Measurements from ENCODE around the gene ASPM.

Gene ASPM

GRCh38 chr1:197137322-197137721 is 9.1 kb downstream of the ASPM start:
- TF ChIP-seq, protein P1, sequence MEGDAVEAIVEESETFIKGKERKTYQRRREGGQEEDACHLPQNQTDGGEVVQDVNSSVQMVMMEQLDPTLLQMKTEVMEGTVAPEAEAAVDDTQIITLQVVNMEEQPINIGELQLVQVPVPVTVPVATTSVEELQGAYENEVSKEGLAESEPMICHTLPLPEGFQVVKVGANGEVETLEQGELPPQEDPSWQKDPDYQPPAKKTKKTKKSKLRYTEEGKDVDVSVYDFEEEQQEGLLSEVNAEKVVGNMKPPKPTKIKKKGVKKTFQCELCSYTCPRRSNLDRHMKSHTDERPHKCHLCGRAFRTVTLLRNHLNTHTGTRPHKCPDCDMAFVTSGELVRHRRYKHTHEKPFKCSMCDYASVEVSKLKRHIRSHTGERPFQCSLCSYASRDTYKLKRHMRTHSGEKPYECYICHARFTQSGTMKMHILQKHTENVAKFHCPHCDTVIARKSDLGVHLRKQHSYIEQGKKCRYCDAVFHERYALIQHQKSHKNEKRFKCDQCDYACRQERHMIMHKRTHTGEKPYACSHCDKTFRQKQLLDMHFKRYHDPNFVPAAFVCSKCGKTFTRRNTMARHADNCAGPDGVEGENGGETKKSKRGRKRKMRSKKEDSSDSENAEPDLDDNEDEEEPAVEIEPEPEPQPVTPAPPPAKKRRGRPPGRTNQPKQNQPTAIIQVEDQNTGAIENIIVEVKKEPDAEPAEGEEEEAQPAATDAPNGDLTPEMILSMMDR (conservative IDR thresholded peaks at IDR 0.05; ENCODE audit: low read depth) = no peak
- DNase-seq (ENCODE audit: low spot score) = no peak
- H3K27ac ChIP-seq = no peak overlapping the region
- ChIA-PET POLR2A (ENCODE audit: low non-redundant PET) (no interaction called here), CTCF (no interaction called here)

GRCh38 chr1:197130677-197131304 is 15.7 kb downstream of the ASPM start:
- POLR2A ChIA-PET (ENCODE audit: low non-redundant PET) = interaction anchor here (1.2 kb wide), 1 partner anchor 69 kb away, joined by 6 read pairs; no protein-coding TSS in a partner anchor

DNA sequence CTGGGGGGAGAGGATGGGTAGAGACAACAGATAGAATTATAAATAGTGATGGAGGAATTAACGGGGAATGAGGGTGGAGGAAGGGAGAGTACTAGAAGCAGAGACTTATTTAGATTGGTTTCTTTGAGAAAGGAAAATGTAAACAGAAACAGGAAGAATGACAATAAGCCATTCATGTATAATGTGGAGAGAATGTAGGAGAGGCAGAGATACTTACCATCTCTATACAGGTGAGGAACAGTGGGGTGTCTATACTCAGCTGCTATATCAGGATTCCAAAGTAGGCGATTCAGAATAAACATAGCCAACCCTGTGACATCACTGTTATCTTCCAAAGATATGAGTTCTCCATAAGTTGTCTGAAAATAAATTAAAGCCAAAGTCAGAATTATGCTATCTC is 16.8 kb downstream of the ASPM start:
- TF ChIP-seq, protein P1 (conservative IDR thresholded peaks at IDR 0.05; ENCODE audit: low read depth) = no peak
- POLR2A ChIA-PET (ENCODE audit: low non-redundant PET) = no interaction called here
- no peak overlapping the region for H3K27ac ChIP-seq
- no peak for DNase-seq (ENCODE audit: low spot score)
- CTCF ChIA-PET = interaction anchor here (0.6 kb wide), 1 partner anchor 786 kb away, joined by 4 read pairs; no protein-coding TSS in a partner anchor

More at GRCh38 chr1:197130677-197131304, 15.7 kb downstream of the ASPM start:
- peak; percentile 58 for DNase-seq (ENCODE audit: low spot score)
- TF ChIP-seq, protein P1 (conservative IDR thresholded peaks at IDR 0.05; ENCODE audit: low read depth) = no peak
- no peak overlapping the region for H3K27ac ChIP-seq
- CTCF ChIA-PET = interaction anchor here (0.6 to 1.0 kb wide), 4 partner anchors 9 to 204 kb away, joined by 3 to 6 read pairs (median 3); no protein-coding TSS in a partner anchor

DNA sequence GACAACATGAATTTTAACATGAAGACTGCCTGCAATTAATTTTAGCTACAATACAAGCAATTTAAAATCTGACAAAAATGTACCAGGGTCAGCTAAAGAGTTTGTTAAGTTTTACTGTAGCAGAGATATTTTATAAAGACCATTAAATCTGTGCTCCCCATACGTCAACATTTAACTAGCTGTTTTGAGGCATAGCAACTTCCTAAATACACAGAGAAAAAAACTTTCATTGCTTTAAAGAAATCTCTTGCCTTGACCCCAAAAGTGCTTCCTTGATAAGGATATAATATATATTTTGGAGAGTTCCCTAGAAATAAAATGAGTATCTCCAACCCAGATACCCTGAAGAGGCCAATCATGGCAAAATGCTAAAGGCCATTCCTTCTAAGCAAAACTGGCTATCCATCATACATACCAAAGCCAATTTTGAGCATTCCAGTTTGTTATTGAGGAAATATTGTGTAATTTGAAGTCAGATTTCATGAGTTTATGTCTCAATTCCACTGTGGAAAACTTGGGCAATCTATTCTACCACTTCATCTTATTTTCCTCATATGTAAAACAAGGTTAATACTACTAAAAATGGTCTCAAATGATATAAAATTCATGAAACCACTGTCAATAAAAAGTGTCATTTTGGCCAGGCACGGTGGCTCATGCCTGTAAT is 19.1 kb downstream of the ASPM start:
- TF ChIP-seq, protein P1 (conservative IDR thresholded peaks at IDR 0.05; ENCODE audit: low read depth) = no peak
- ChIA-PET CTCF (interaction anchor here (0.7 to 0.9 kb wide), 2 partner anchors 27 to 33 kb away, joined by 3 to 4 read pairs; no protein-coding TSS in a partner anchor), POLR2A (ENCODE audit: low non-redundant PET) (no interaction called here)
- H3K27ac ChIP-seq = no peak overlapping the region
- DNase-seq (ENCODE audit: low spot score) = no peak

DNA sequence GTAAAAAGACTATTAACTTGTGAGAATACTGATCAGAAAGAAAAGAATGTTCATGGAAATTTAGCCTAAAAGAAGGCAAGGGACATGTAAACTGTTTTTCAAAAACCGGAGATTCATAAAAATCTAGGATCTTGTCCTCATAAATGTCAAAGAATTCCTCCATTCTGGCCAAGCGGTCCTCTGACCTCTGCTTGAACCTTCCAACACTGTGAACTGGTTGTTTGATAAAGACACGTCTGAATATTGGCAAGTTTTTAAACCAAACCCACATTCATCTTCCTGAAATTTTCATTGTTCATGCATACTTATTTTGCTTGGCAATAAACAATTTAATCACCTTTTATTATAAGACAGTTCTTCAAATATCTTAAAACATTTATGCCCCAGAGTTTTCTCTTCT is 19.8 kb downstream of the ASPM start:
- POLR2A ChIA-PET (ENCODE audit: low non-redundant PET) = no interaction called here
- DNase-seq (ENCODE audit: low spot score) = no peak
- CTCF ChIA-PET = interaction anchor here (0.7 to 0.9 kb wide), 2 partner anchors 27 to 32 kb away, joined by 3 to 4 read pairs; no protein-coding TSS in a partner anchor
- TF ChIP-seq, protein P1 (conservative IDR thresholded peaks at IDR 0.05; ENCODE audit: low read depth) = no peak
- H3K27ac ChIP-seq = no peak overlapping the region

GRCh38 chr1:197124376-197124775 is 22.1 kb downstream of the ASPM start:
- DNase-seq (ENCODE audit: low spot score) = no peak
- TF ChIP-seq, protein P1 (conservative IDR thresholded peaks at IDR 0.05; ENCODE audit: low read depth) = no peak
- ChIA-PET POLR2A (ENCODE audit: low non-redundant PET) (no interaction called here), CTCF (no interaction called here)
- H3K27ac ChIP-seq = no peak overlapping the region

Measured in RWPE1 (cell line).